Hepatocyte (in vitro differentiated cells): Measurements from ENCODE around the gene PIP5K1C.

ENCODE experiments used
- CTCF ChIP-seq: fragments of 200-600 bp; sonication (generic); IDR thresholded peaks from 2 replicates; pipeline ENCODE4 v1.5.1; 2016; ENCODE audit warnings: antibody characterized with exemption, mild to moderate bottlenecking; ENCODE audit not compliant: poor library complexity
- EZH2 ChIP-seq: fragments of 200-600 bp; sonication (generic); IDR thresholded peaks from 2 replicates; pipeline ENCODE4 v1.6.1; 2016; ENCODE audit warnings: antibody characterized with exemption, mild to moderate bottlenecking, borderline replicate concordance
- EZH2phosphoT487 ChIP-seq: fragments of 200-600 bp; sonication (generic); IDR thresholded peaks from one replicate; pipeline ENCODE4 v1.6.1; 2018; ENCODE audit warnings: antibody characterized with exemption, mild to moderate bottlenecking, low read depth, moderate library complexity; ENCODE audit not compliant: unreplicated experiment, severe bottlenecking

- no peak for TF ChIP-seq CTCF
- no peak for TF ChIP-seq EZH2phosphoT487
- no peak for TF ChIP-seq EZH2
Observed at GRCh38 chr19:3644351-3645066, 55.8 kb downstream of the PIP5K1C start.
